ENCODE data around the gene ING1. TPM values are rescaled to one million over a fixed set of nuclear protein-coding genes. Genes with fewer than 3 reads are reported as not detected.

The ING1 gene
- total RNA-seq, 2 donors from 2014 or later, result 23.2 to 23.6 TPM

GRCh38 chr13:110683921-110684320 lies 29.6 kb upstream of the ING1 start:
- Mint-ChIP-seq H3K9me3 (no peaks in the 10 kb centered on the region), H3K27ac (no peak overlapping the region)

GRCh38 chr13:110684388-110685056 lies 29.0 kb upstream of the ING1 start:
- H3K9me3 Mint-ChIP-seq, result no peaks in the 10 kb centered on the region
- H3K36me3 ChIP-seq (ENCODE audit: control insufficient read depth, insufficient read depth, low read length), result peaks cover 78% of the 10 kb centered on the region
- no peak for TF ChIP-seq CTCF (conservative IDR thresholded peaks at IDR 0.05)
- H3K4me3 Mint-ChIP-seq, result no peak overlapping the region
- no peak overlapping the region for H3K27ac ChIP-seq (ENCODE audit: low read depth, low read length)
- 93 to 94% methylated on average over 8 of the region's 8 CpGs for WGBS, 2 experiments (ENCODE audit: insufficient coverage in 1 of 2, insufficient read length in 1 of 2)
- H3K4me1 Mint-ChIP-seq, result no peaks in the 10 kb centered on the region
- DNase-seq, result no peak
- H3K27ac Mint-ChIP-seq, result no peak overlapping the region
- no peaks in the 10 kb centered on the region for H3K4me1 ChIP-seq (ENCODE audit: control insufficient read depth, insufficient read depth, low read length)
- no peaks in the 10 kb centered on the region for H3K27me3 Mint-ChIP-seq (ENCODE audit: insufficient read depth)
- H3K9me3 ChIP-seq (ENCODE audit: control insufficient read depth, low read length), result no peaks in the 10 kb centered on the region
- no peaks in the 10 kb centered on the region for H3K27me3 ChIP-seq (ENCODE audit: control insufficient read depth, insufficient read depth, low read length, poor library complexity, severe bottlenecking)
- peaks cover 58% of the 10 kb centered on the region for H3K36me3 Mint-ChIP-seq (ENCODE audit: low read depth)
- H3K9ac ChIP-seq (ENCODE audit: extremely low read depth, low read length, poor library complexity, severe bottlenecking), result no peak overlapping the region
- H3K4me3 ChIP-seq (ENCODE audit: low read length), result no peak overlapping the region

More at GRCh38 chr13:110683921-110684320, 29.6 kb upstream of the ING1 start:
- H3K4me3 ChIP-seq (ENCODE audit: low read length), result no peak overlapping the region
- H3K9me3 ChIP-seq (ENCODE audit: control insufficient read depth, low read length), result no peaks in the 10 kb centered on the region
- H3K4me1 Mint-ChIP-seq, result no peaks in the 10 kb centered on the region
- H3K27ac ChIP-seq (ENCODE audit: low read depth, low read length), result no peak overlapping the region
- 93 to 100% methylated on average over 4 to 5 of the region's 5 CpGs for WGBS, 2 experiments (ENCODE audit: insufficient coverage in 1 of 2, insufficient read length in 1 of 2)
- no peaks in the 10 kb centered on the region for H3K4me1 ChIP-seq (ENCODE audit: control insufficient read depth, insufficient read depth, low read length)
- no peak overlapping the region for H3K9ac ChIP-seq (ENCODE audit: extremely low read depth, low read length, poor library complexity, severe bottlenecking)
- no peak for TF ChIP-seq CTCF (conservative IDR thresholded peaks at IDR 0.05)
- H3K36me3 ChIP-seq (ENCODE audit: control insufficient read depth, insufficient read depth, low read length), result peaks cover 74% of the 10 kb centered on the region
- H3K27me3 Mint-ChIP-seq (ENCODE audit: insufficient read depth), result no peaks in the 10 kb centered on the region
- no peak for DNase-seq
- no peak overlapping the region for H3K4me3 Mint-ChIP-seq
- peaks cover 60% of the 10 kb centered on the region for H3K36me3 Mint-ChIP-seq (ENCODE audit: low read depth)
- no peaks in the 10 kb centered on the region for H3K27me3 ChIP-seq (ENCODE audit: control insufficient read depth, insufficient read depth, low read length, poor library complexity, severe bottlenecking)

GRCh38 chr13:110685305-110686020 lies 28.0 kb upstream of the ING1 start:
- WGBS, 2 experiments (ENCODE audit: insufficient coverage in 1 of 2, insufficient read length in 1 of 2), result 96 to 100% methylated on average over 3 to 11 of the region's 11 CpGs
- Histone ChIP-seq H3K36me3 (ENCODE audit: control insufficient read depth, insufficient read depth, low read length) (peaks cover 70% of the 10 kb centered on the region), H3K27me3 (ENCODE audit: control insufficient read depth, insufficient read depth, low read length, poor library complexity, severe bottlenecking) (no peaks in the 10 kb centered on the region), H3K4me1 (ENCODE audit: control insufficient read depth, insufficient read depth, low read length) (no peaks in the 10 kb centered on the region), H3K9ac (ENCODE audit: extremely low read depth, low read length, poor library complexity, severe bottlenecking) (no peak overlapping the region), H3K4me3 (ENCODE audit: low read length) (no peak overlapping the region), H3K9me3 (ENCODE audit: control insufficient read depth, low read length) (no peaks in the 10 kb centered on the region), H3K27ac (ENCODE audit: low read depth, low read length) (no peak overlapping the region)
- H3K4me3 Mint-ChIP-seq, result no peak overlapping the region
- peaks cover 54% of the 10 kb centered on the region for H3K36me3 Mint-ChIP-seq (ENCODE audit: low read depth)
- no peak overlapping the region for H3K27ac Mint-ChIP-seq
- no peak for DNase-seq
- no peaks in the 10 kb centered on the region for H3K27me3 Mint-ChIP-seq (ENCODE audit: insufficient read depth)
- H3K4me1 Mint-ChIP-seq, result no peaks in the 10 kb centered on the region
- TF ChIP-seq CTCF (conservative IDR thresholded peaks at IDR 0.05), result no peak
- no peaks in the 10 kb centered on the region for H3K9me3 Mint-ChIP-seq
